ENCODE results near the gene DLEU7. TPM values are rescaled to one million over a fixed set of nuclear protein-coding genes. Genes with fewer than 3 reads are reported as not detected.

DLEU7 gene
- total and polyA plus RNA-seq, 2 of the 13 experiments (the other 11 are each of a cell fraction or from before 2014, with no cell fraction given) = not detected

DNA sequence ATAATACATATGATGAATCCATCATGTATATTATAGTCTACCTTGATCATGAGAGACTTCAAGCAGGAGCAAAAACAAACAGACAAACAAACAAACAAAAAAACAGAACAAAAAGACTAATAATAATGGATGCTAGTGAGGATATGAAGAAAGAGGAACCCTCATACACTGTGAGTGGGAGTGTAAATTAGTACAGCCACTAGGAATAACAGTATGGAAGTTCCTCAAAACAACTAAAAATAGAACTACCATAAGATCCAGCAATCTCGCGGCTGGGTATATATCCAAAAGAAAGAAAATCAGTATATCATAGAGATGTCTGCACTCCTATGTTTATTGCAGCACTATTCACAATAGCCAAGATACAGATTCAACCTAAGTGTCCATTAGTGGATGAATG lies 7.0 kb upstream of the DLEU7 start:
- 85% methylated on average over 2 of the region's 2 CpGs for WGBS (ENCODE audit: low lambda C conversion rate)
- Histone ChIP-seq H3K79me2 (ENCODE audit: insufficient read depth, low read length) (no peaks in the 10 kb centered on the region), H3K4me1 (ENCODE audit: insufficient read depth, low read length) (no peaks in the 10 kb centered on the region), H3K36me3 (replicated peaks in 1 of 2; ENCODE audit: control insufficient read depth in 1 of 2, insufficient read depth in 2 of 2, low read length in 2 of 2) (no peaks in the 10 kb centered on the region), H3K4me3 (replicated peaks in 1 of 3; ENCODE audit: insufficient read depth in 1 of 3, low read depth in 2 of 3, low read length in 3 of 3) (no peak overlapping the region), H4K20me1 (ENCODE audit: insufficient read depth, low read length) (no peaks in the 10 kb centered on the region), H3K9me3 (ENCODE audit: low read length) (no peaks in the 10 kb centered on the region), H2AFZ (ENCODE audit: low read length) (no peak overlapping the region), H3K9ac (ENCODE audit: insufficient read depth, low read depth, low read length) (no peak overlapping the region), H3K4me2 (ENCODE audit: low read depth, low read length) (no peak overlapping the region), H3K27me3 (ENCODE audit: control insufficient read depth in 1 of 2, insufficient read depth in 2 of 2, low read length in 2 of 2) (no peaks in the 10 kb centered on the region; a peak in 1 of 5 replicates), H3K27ac (ENCODE audit: extremely low read length, insufficient read depth, low read length) (no peak overlapping the region)
- BruUV-seq (replicated peaks) = no TSS peak
- POLR2A ChIA-PET = no interaction called here
- DNase-seq (ENCODE audit: low spot score) = no peak
- intact Hi-C loops (cut with micrococcal nuclease; ENCODE audit: unreplicated experiment) = no loop called here
- CTCF ChIA-PET (ENCODE audit: low intra/inter-chr PET ratio, low total read pairs) = no interaction called here
- in situ Hi-C loops (cut with HindIII; ENCODE audit: extremely low pct_ligation_motif_present, low pct_unique_long_range_greater_than_20kb) = no loop called here
- TF ChIP-seq MAFG (CRISPR knock-in tag; IDR thresholded peaks at IDR 0.05) (no peak), ASH2L (IDR thresholded peaks at IDR 0.05; ENCODE audit: insufficient read length, low read depth, low read length) (no peak), ZNF75D (CRISPR knock-in tag; IDR thresholded peaks at IDR 0.05; ENCODE audit: borderline replicate concordance) (no peak), SNAPC2 (CRISPR knock-in tag; IDR thresholded peaks at IDR 0.05) (no peak), ZNF143 (CRISPR knock-in tag; IDR thresholded peaks at IDR 0.05) (no peak), GTF3A (CRISPR knock-in tag; conservative IDR thresholded peaks at IDR 0.05) (no peak), TEAD2 (CRISPR knock-in tag; IDR thresholded peaks at IDR 0.05) (no peak), ZNF333 (CRISPR knock-in tag; IDR thresholded peaks at IDR 0.05; ENCODE audit: borderline replicate concordance) (no peak)
- TF ChIP-seq, protein P1, sequence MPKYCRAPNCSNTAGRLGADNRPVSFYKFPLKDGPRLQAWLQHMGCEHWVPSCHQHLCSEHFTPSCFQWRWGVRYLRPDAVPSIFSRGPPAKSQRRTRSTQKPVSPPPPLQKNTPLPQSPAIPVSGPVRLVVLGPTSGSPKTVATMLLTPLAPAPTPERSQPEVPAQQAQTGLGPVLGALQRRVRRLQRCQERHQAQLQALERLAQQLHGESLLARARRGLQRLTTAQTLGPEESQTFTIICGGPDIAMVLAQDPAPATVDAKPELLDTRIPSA (CRISPR knock-in tag; IDR thresholded peaks at IDR 0.05; ENCODE audit: borderline replicate concordance) = no peak
- FAIRE-seq = no peak
- no peak for ATAC-seq

- no peaks in the 10 kb centered on the region for H3K9me3 ChIP-seq (ENCODE audit: low read length)
- ChIA-PET CTCF (ENCODE audit: low intra/inter-chr PET ratio, low total read pairs) (no interaction called here), POLR2A (no interaction called here)
- WGBS (ENCODE audit: low lambda C conversion rate) = 73% methylated on average over 5 of the region's 5 CpGs
- H3K79me2 ChIP-seq (ENCODE audit: insufficient read depth, low read length) = no peaks in the 10 kb centered on the region
- H3K4me3 ChIP-seq (replicated peaks in 1 of 3; ENCODE audit: insufficient read depth in 1 of 3, low read depth in 2 of 3, low read length in 3 of 3) = no peak overlapping the region
- no peak for TF ChIP-seq PAF1 (CRISPR knock-in tag; IDR thresholded peaks at IDR 0.05)
- TF ChIP-seq ATM (IDR thresholded peaks at IDR 0.05; ENCODE audit: borderline replicate concordance) = no peak
- TF ChIP-seq RBFOX2 (IDR thresholded peaks at IDR 0.05; ENCODE audit: low read depth, low read length) = no peak
- no peak for TF ChIP-seq ZFP37 (CRISPR knock-in tag; IDR thresholded peaks at IDR 0.05; ENCODE audit: borderline replicate concordance)
- TF ChIP-seq HMG20B (CRISPR knock-in tag; conservative IDR thresholded peaks at IDR 0.05) = no peak
- H2AFZ ChIP-seq (ENCODE audit: low read length) = no peak overlapping the region
- H3K4me2 ChIP-seq (ENCODE audit: low read depth, low read length) = no peak overlapping the region
- BruUV-seq (replicated peaks) = no TSS peak
- intact Hi-C loops (cut with micrococcal nuclease; ENCODE audit: unreplicated experiment) (no loop called here), in situ Hi-C loops (cut with HindIII; ENCODE audit: extremely low pct_ligation_motif_present, low pct_unique_long_range_greater_than_20kb) (no loop called here)
- no peaks in the 10 kb centered on the region for H3K4me1 ChIP-seq (ENCODE audit: insufficient read depth, low read length)
- no peak for ATAC-seq
- H3K9ac ChIP-seq (ENCODE audit: insufficient read depth, low read depth, low read length) = no peak overlapping the region
- no peaks in the 10 kb centered on the region for H3K36me3 ChIP-seq (replicated peaks in 1 of 2; ENCODE audit: control insufficient read depth in 1 of 2, insufficient read depth in 2 of 2, low read length in 2 of 2)
- FAIRE-seq = no peak
- no peak for DNase-seq (ENCODE audit: low spot score)
- H4K20me1 ChIP-seq (ENCODE audit: insufficient read depth, low read length) = no peaks in the 10 kb centered on the region
- no peaks in the 10 kb centered on the region for H3K27me3 ChIP-seq (ENCODE audit: control insufficient read depth in 1 of 2, insufficient read depth in 2 of 2, low read length in 2 of 2)
- H3K27ac ChIP-seq (ENCODE audit: extremely low read length, insufficient read depth, low read length) = no peak overlapping the region
Observed at GRCh38 chr13:50847501-50847900, 4.0 kb upstream of the DLEU7 start.
